GM12872 (cell line): Measurements from ENCODE around the gene ADAMTS10.
A peak's percentile ranks its signal among the peaks of the same experiment; 100 is the strongest.

Source experiments
- CTCF ChIP-seq: IDR thresholded peaks from 3 replicates; pipeline ENCODE4 v1.5.1; 2011; ENCODE audit warnings: low read depth, mild to moderate bottlenecking, low read length, moderate library complexity; ENCODE audit not compliant: insufficient read depth

Gene ADAMTS10

GRCh38 chr19:8642561-8642960, 32.0 kb upstream of the ADAMTS10 start:
- TF ChIP-seq CTCF = no peak

GRCh38 chr19:8641908-8642547, 31.5 kb upstream of the ADAMTS10 start:
- peak; percentile 46; the same call in 2 of the 3 replicates for TF ChIP-seq CTCF

GRCh38 chr19:8641221-8641907, 30.8 kb upstream of the ADAMTS10 start:
- no peak for TF ChIP-seq CTCF

- no peak for TF ChIP-seq CTCF
These were observed 30.0 kb upstream of the ADAMTS10 start for GRCh38 chr19:8640402-8641004.

GRCh38 chr19:8639821-8640401, 29.4 kb upstream of the ADAMTS10 start:
- TF ChIP-seq CTCF = no peak

- TF ChIP-seq CTCF = no peak
These were observed 27.6 kb upstream of the ADAMTS10 start for GRCh38 chr19:8638078-8638619.

- no peak for TF ChIP-seq CTCF
These were observed 24.9 kb upstream of the ADAMTS10 start for GRCh38 chr19:8635422-8635821.
